ENCODE measurements around the gene JADE1. TPM values are rescaled to one million over a fixed set of nuclear protein-coding genes. Genes with fewer than 3 reads are reported as not detected.
A peak's percentile ranks its signal among the peaks of the same experiment; 100 is the strongest.

The JADE1 gene
- total RNA-seq, 1 donor, result 38.4 TPM

GRCh38 chr4:128850252-128850651, 40.8 kb downstream of the JADE1 start:
- no peak overlapping the region for H3K4me3 ChIP-seq (ENCODE audit: low read depth, low read length)
- no peak for TF ChIP-seq CTCF (IDR thresholded peaks at IDR 0.05; ENCODE audit: insufficient read depth, low read depth, low read length)
- DNase-seq (ENCODE audit: low read depth), result no peak

GRCh38 chr4:128853741-128854140, 44.2 kb downstream of the JADE1 start:
- H3K4me3 ChIP-seq (ENCODE audit: low read depth, low read length), result no peak overlapping the region
- TF ChIP-seq CTCF (IDR thresholded peaks at IDR 0.05; ENCODE audit: insufficient read depth, low read depth, low read length), result no peak
- DNase-seq (ENCODE audit: low read depth), result peak; percentile 30

GRCh38 chr4:128854433-128854832, 44.9 kb downstream of the JADE1 start:
- no peak for TF ChIP-seq CTCF (IDR thresholded peaks at IDR 0.05; ENCODE audit: insufficient read depth, low read depth, low read length)
- DNase-seq (ENCODE audit: low read depth), result peak; percentile 62
- no peak overlapping the region for H3K4me3 ChIP-seq (ENCODE audit: low read depth, low read length)

GRCh38 chr4:128855621-128856020, 46.1 kb downstream of the JADE1 start:
- TF ChIP-seq CTCF (IDR thresholded peaks at IDR 0.05; ENCODE audit: insufficient read depth, low read depth, low read length), result no peak
- H3K4me3 ChIP-seq (ENCODE audit: low read depth, low read length), result no peak overlapping the region
- no peak for DNase-seq (ENCODE audit: low read depth)

GRCh38 chr4:128856246-128856645, 46.7 kb downstream of the JADE1 start:
- H3K4me3 ChIP-seq (ENCODE audit: low read depth, low read length), result no peak overlapping the region
- no peak for TF ChIP-seq CTCF (IDR thresholded peaks at IDR 0.05; ENCODE audit: insufficient read depth, low read depth, low read length)
- DNase-seq (ENCODE audit: low read depth), result no peak

GRCh38 chr4:128858879-128859671, 49.6 kb downstream of the JADE1 start:
- DNase-seq (ENCODE audit: low read depth), result peak; percentile 77
- no peak overlapping the region for H3K4me3 ChIP-seq (ENCODE audit: low read depth, low read length)

More at GRCh38 chr4:128858879-128859671, 49.6 kb downstream of the JADE1 start:
- TF ChIP-seq CTCF (IDR thresholded peaks at IDR 0.05; ENCODE audit: insufficient read depth, low read depth, low read length), result no peak

All from fibroblast of villous mesenchyme (primary cell).